ENCODE measurements around the gene ZNF549.
A peak's percentile ranks its signal among the peaks of the same experiment; 100 is the strongest.
"Not testable (repeated sequence)": the region's sequence is repeated elsewhere in the genome, so short reads cannot be mapped to it uniquely, and the experiment has no call there.

ZNF549 gene

DNA sequence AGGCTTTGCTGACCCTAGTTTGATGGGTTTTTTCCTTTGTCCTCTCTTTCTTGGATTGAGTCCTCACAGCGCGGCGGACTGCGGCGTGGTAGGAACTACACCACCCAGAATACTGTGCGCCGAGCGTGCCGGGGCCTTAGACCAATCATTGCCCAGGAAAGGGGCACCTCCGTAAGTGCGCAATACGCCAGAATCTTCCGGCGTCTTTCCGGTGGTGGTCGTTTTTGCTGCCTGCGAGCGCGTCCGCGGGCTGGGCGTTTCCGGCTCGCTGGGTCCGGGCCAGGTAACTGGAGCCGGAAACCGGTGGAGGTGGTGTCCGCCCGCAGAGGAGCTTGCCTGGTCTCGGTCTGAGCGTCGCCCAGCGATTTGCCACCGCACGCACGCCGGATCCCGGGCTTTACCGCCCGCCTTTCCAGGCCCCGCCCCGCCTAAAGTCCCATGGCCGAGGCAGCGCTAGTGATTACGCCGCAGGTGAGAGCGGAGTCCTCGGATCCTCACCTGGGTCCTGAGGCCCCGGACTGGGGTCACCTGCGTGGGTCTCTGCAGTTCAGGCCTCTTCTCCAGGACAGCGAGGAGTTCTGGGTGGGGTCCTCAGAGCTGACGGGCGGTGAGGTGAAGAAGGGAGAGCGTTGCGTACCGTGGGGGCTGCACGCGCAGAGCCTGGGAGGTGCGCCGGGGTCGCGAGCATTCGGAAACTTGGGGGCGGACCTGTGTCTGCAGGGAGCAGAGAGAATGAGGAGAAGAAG, at the start of gene ZNF549:
Gene ZNF549, plus strand, starts transcription at position 221 of the 746 bp plus-strand sequence. Its CDS starts 218 bp downstream, at position 439.
- peak; percentile 97 for DNase-seq (ENCODE audit: low read depth, low spot score)

DNA sequence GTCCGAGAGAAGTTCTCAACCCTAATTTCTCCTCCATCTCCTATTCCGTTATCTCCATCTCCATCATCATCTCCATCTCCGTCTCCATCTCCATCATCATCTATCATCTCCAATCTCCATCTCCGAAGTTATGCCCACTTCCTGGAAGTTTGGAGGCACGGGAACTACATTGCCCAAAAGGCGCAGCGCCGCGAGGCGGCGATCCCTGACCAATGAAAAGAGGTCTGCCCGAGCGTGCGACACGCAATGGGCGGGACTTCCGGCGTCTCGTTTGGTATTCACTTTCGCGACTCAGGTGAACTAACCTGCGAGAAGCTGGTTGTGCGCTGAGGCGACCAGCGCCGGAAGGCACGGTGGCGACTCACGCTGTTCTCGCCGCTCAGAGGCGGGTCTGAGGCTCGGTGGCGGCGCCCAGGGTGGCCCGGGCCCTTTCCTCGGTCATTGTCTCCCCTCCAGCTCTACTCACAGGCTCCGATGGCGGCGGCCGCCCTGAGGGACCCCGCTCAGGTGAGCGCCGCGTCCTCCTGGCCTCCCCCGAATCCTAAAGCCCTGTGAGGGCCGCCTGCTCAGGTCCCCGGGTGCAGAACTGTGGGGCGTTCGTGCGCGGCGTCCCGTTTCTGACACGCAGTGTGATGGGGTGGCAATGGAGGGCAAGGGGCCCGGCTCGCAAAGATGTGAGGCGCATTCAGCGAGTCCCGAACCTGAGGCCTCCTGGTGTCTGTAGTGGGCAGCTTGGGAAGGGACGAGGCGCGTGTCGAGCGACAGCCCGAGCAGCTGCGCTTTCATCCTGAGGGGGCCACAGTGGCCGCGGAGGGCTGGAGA, 39.5 kb upstream of the ZNF549 start, which contains the start of gene ZNF419:
Gene ZNF419, plus strand, starts transcription at position 274 of the 822 bp plus-strand sequence. Its CDS starts 201 bp downstream, at position 475.
- DNase-seq (ENCODE audit: low read depth, low spot score), result peak; percentile 91

DNA sequence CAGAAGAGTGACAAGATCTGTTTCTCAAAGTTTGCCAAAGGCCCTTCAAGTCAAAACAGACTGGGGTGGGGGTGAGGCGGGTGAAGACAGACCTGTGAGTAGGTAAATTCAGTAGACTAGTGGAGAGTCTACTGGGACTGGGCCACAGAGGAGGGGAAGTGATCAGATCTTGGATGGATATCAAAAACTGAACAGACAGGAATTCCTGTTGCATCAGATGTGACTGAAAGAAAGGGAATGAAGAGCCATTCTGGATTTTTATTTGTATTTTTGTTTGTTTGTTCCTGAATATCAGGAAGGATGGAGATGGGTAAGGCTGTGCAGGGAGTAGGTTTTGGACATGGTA, 38.9 kb upstream of the ZNF549 start:
- DNase-seq (ENCODE audit: low read depth, low spot score), result not testable (repeated sequence)

DNA sequence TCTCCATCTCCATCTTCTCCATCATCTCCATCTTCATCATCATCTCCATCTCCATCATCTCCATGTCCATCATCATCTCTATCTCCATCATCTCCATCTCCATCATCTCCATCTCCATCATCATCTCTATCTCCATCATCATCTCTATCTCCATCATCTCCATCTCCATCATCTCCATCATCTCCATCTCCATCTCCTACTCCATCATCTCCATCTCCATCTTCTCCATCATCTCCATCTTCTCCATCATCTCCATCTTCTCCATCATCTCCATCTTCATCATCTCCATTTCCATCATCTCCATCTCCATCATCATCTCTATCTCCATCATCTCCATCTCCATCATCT, 27.9 kb upstream of the ZNF549 start:
- not testable (repeated sequence) for DNase-seq (ENCODE audit: low read depth, low spot score)

DNA sequence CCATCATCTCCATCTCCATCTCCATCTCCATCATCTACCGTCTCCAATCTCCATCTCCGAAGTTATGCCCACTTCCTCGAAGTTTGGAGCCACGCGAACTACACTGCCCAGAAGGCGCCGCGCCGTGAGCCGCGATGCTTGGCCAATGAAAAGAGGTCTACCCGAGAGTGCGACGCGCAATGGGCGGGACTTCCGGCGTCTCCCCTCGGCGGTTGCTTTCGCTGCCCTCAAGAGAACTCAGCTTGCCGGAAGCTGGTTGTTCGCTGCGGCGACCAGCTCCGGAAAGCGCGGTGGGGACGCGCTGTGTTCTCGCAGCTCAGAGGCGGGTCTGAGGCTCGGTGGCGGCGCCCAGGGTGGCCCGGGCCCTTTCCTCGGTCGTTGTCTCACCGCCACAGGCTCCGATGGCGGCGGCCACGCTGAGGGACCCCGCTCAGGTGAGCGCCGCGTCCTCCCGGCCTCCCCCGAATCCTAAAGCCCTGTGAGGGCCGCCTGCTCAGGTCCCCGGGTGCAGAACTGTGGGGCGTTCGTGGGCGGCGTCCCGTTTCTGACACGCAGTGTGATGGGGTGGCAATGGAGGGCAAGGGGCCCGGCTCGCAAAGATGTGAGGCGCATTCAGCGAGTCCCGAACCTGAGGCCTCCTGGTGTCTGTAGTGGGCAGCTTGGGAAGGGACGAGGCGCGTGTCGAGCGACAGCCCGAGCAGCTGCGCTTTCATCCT, 27.3 kb upstream of the ZNF549 start, which contains the start of gene ZNF773:
Gene ZNF773, plus strand, starts transcription at position 259 of the 716 bp plus-strand sequence. Its CDS starts 143 bp downstream, at position 402.
- DNase-seq (ENCODE audit: low read depth, low spot score), result peak; percentile 95

DNA sequence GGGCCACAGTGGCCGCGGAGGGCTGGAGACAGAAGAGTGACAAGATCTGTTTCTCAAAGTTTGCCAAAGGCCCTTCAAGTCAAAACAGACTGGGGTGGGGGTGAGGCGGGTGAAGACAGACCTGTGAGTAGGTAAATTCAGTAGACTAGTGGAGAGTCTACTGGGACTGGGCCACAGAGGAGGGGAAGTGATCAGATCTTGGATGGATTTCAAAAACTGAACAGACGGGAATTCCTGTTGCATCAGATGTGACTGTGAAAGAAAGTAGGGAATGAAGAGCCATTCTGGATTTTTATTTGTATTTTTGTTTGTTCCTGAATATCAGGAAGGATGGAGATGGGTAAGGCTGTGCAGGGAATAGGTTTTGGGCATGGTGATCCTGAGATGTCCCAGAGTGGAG, 26.8 kb upstream of the ZNF549 start:
- not testable (repeated sequence) for DNase-seq (ENCODE audit: low read depth, low spot score)

DNA sequence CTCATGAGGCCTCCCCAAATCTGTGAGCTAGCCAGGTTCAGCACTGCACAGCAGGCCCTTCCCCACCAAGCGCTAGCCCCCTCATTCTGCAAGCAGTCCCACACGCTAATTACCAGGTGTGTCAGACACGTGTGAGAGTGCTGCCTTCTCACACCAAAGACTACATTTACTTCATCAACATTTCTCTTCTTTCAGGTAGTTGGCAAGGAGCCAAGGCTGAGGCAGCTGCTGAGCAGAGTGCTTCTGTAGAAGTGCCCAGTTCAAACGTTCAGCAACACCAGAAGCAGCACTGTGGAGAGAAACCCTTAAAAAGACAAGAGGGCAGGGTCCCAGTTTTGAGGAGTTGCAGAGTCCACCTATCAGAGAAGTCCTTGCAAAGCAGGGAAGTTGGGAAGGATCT, 21.0 kb upstream of the ZNF549 start:
- DNase-seq (ENCODE audit: low read depth, low spot score), result no peak

DNA sequence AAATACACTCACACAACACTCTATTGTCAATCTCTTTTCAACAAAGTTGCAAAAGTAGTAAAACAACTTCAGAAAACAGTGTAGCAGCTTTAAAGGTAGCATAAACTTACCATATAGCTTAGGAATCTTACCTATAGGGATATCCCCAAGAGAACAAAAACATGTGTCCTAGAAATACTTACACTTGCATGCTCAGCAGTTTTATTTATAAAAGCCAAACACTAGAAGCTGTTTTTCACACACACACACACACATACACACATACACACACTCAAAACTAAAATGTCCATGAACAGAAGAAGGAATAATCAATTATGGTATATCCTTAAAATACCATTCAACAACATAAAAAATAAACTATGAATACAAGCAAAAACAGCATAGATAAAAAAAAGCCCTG, 15.7 kb upstream of the ZNF549 start:
- no peak for DNase-seq (ENCODE audit: low read depth, low spot score)

DNA sequence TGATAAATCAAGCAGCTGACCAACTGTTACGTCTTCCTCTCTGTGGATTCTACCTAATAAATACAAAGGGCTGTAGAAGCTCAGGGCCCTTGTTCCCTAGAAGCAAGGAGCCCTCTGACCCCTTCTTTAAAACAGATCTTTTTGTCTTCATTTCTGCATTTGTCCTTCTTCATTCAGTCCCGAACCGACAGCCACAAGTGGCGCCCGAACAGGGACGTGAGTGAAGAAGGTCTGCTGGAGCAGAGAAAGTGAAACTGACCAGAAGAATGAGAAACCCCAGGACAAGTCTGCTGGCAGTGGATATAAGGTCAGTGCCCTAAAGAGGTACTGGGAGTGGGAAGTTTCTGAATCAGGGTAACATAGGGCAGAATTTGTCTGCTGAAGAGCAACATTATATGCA, 14.3 kb upstream of the ZNF549 start:
- DNase-seq (ENCODE audit: low read depth, low spot score), result no peak

DNA sequence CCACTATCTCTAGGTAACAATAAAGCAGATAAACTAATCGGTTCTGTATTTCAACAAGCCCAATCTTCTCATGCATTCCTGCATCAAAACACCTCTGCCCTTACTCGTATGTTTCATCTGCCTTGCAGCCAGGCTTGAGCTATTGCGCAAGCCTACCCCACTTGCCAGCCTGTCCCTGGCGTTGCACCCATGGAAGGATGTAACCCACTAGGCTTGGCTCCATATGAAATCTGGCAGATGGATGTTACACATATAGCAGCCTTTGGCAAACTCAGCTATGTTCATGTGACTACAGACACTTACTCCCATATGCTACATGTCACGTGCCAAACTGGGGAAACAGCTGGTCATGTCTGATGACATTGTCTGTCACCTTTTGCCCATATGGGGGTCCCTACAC, 11.9 kb upstream of the ZNF549 start:
- DNase-seq (ENCODE audit: low read depth, low spot score), result no peak

DNA sequence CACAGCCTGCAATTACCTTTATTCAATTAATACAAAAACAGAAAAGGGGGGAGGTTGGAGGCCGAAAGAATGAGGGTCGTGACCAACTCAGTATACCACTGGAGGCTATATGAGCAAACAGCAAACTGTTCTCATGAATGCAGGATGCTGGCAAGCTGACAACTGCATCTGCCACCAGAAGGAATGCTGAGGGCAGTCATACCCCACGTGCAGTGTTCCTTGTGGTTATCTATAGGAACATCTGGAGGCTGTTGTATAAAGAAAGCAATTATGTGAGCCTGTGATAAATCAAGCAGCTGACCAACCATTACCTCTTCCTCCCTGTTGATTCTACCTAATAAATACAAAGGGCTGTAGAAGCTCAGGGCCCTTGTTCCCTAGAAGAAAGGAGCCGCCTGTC, 9.1 kb upstream of the ZNF549 start:
- not testable (repeated sequence) for DNase-seq (ENCODE audit: low read depth, low spot score)

DNA sequence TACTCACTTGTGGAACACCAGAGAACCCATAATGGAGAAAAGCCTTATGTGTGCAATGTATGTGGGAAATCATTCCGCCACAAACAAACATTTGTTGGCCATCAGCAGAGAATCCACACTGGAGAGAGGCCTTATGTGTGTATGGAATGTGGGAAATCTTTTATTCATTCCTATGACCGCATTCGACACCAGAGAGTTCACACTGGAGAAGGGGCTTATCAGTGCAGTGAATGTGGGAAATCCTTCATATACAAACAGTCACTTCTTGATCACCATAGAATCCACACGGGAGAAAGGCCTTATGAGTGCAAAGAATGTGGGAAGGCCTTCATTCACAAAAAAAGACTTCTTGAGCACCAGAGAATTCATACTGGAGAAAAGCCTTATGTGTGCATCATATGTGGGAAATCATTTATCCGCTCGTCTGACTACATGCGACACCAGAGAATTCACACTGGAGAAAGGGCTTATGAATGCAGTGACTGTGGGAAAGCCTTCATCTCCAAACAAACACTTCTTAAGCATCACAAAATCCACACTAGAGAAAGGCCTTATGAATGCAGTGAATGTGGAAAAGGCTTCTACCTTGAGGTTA, 10.9 kb downstream of the ZNF549 start:
- peak; percentile 4 for DNase-seq (ENCODE audit: low read depth, low spot score)

DNA sequence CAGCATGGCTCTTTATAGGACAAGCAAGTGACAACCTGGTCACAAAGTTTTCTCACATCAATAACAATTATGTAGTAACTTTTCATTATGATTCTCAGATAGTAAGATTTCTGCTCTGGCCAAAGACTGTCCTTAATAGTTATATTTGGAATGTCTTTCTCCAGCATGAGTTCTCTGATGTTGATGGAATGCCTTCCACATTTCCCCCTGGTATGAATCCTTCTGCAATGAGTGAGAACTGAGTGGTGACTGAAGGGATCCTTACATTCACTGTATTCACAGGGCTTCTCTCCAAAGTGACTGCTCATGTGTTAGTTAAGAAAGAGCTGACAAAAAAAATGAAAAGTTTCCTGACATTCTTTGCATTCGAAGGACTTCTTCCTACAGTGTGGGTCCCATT, 19.4 kb downstream of the ZNF549 start:
- no peak for DNase-seq (ENCODE audit: low read depth, low spot score)

DNA sequence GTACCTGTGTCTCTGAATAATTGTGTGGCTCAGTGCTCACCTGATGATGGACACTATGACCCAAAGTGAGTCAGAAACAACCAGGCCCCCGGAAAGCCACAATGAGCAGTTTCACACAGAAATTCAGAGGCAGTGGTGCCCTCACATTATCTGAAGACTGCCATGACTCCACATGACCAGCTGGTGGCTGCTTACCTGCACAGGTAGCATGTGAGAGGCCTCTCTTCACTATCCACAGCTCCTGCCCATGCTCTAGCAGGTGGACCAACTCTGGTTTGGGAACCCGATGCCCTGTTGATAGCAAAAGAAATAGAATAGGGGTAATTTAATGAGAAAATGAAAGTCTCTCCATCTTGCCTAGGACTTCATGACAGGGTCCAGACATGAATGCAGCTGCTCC, 25.3 kb downstream of the ZNF549 start:
- no peak for DNase-seq (ENCODE audit: low read depth, low spot score)

DNA sequence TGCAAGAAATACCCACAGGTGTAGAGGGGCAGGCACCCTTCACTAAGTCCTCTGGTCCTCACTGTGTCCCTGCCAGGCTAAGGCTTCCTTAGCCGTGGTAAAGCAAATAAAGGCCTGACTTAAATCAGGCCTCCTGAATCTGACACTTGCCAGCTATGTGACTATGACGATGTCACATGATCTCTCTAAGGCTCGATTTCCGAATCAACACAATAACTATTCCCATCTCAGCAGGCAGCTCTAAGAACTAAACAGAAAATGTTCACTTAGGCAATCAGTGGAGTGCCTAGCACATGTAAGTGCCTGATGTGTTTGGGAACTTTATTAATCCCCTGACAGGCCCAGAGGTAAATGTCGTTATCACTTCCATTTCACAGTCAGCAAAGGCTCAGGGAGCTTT, 30.5 kb downstream of the ZNF549 start:
- DNase-seq (ENCODE audit: low read depth, low spot score), result no peak

DNA sequence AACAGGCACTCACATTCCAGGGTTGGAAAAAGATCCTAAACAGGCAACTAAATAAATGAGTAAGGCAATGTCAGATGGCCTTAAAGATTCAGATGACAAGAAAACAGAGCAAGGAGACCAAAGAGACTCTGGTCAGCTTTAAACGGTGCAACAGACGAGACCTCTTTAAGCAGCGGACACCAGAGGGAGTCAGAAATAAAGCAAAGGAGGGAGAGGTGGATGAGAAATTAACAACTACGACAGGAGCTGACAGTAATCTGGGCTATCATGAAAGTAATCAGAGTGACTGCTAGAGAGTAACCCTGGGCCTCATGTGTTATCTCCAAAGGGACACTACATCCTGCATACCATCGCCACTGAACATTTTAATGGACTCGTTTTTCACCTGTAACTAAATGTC, 31.4 kb downstream of the ZNF549 start:
- no peak for DNase-seq (ENCODE audit: low read depth, low spot score)

DNA sequence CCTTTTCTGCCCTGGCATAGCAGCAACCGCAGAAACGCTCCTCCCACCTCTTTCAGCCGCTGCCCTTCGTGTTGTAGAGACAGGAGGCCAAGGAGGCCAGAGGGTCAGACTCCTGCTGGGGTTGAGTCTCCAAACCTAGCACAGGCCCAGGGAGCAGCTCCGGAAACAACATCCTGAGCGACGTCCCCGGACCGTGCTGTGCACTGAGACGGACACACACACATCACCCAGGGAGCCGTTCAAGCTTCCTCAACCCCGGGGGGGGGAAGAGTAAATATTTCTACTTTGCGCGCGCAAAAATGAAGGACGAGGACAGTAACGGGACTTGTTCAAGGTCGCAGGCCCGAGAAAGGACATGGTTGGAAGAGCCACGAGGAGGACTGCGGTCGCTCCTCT, 31.9 kb downstream of the ZNF549 start:
- peak; percentile 33 for DNase-seq (ENCODE audit: low read depth, low spot score)

DNA sequence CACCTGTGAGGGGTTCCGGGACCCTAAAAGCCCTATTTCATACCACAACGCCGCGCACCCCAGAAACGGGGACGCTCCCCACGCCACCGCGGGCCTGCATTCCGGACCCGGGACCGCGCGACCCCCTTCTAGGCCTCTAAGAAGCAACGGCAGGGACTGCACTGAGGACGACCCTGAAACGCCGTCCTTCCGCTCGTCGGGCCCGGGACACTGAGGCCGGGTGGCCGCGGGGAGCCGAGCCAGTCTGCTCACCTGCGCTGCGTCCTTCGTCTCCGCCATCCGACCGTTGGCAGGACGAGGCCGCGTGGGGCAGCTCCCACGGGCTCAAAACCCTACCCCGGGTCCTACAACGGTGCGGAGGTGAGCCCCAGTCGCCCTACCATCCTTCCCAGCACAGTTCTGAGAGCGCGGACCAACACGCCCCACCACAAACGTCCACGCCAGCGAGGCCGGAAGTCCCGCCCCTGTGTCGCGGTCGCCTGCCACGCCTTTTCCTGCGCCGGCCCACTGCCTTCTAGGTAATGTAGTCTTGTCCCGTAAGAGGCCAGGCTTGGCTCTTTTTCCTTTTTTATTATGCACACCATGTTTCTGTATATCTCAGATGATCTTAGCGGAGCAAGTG, 32.4 kb downstream of the ZNF549 start, which contains the start of gene ZNF550:
Gene ZNF550, minus strand, starts transcription at position 460 of the 622 bp plus-strand sequence. Its CDS starts 181 bp downstream, at position 279.
- peak; percentile 88 for DNase-seq (ENCODE audit: low read depth, low spot score)

DNA sequence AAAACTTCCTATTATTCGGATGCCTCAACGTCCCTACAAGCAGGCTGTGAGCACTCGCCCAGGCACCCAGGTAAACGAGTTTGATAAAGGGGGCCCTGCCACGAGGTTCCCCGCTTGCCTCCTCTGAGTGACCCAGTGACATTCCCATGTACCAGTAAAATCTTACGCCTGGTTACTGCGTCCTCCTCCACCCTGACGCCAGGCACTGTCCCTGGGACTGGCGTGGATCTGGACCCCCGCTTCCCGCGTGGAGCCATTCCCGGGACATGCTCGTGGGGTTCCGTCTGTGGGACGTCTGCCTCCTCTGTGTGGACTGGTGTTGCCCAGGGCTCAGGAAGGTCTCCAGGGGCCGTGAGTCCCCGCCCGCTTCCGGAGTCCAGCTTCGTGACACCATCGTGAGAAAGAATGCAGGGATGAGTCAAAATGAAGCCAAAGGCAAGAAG, 32.9 kb downstream of the ZNF549 start:
- no peak for DNase-seq (ENCODE audit: low read depth, low spot score)

DNA sequence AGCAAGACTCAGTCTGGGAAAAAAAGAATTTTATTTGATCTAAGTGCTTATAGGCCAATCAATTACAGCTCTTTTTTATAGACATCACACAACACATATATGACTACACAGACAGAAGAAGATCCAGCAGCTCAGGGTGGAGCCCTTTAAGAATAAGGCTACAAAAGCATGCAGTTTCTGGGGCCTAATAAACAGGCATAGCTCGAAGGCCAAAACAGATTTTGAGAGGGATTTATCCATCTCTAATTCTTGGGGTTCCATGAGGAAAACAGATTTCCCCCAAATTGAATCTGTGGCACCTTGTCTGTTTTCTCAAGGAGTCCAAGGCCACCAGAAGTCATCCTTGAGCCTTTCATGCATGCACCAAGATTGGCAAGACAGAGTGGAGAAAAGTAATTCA, 36.4 kb downstream of the ZNF549 start:
- no peak for DNase-seq (ENCODE audit: low read depth, low spot score)

All from ELF-1 (cell line).